ENCODE data around the gene HAPLN3. TPM values are rescaled to one million over a fixed set of nuclear protein-coding genes. Genes with fewer than 3 reads are reported as not detected.

Gene HAPLN3
- total RNA-seq, 4 donors from 2014 or later: 3.9 to 18.8 (median 8.9) TPM

DNA sequence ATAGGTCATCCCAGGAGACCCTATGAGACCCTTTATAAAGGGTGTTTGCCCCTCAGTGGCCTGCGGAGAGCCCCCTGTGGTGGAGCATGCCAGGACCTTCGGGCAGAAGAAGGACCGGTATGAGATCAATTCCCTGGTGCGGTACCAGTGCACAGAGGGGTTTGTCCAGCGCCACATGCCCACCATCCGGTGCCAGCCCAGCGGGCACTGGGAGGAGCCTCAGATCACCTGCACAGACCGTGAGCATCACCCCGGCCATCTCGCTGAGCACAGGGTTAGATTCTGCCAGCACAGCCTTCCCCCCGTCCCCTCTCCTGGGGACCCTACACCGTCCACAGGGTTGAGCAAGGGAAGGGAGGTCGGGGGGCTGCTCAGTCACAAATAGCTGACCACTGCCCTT, 21.6 kb downstream of the HAPLN3 start:
- TF ChIP-seq, protein P1, sequence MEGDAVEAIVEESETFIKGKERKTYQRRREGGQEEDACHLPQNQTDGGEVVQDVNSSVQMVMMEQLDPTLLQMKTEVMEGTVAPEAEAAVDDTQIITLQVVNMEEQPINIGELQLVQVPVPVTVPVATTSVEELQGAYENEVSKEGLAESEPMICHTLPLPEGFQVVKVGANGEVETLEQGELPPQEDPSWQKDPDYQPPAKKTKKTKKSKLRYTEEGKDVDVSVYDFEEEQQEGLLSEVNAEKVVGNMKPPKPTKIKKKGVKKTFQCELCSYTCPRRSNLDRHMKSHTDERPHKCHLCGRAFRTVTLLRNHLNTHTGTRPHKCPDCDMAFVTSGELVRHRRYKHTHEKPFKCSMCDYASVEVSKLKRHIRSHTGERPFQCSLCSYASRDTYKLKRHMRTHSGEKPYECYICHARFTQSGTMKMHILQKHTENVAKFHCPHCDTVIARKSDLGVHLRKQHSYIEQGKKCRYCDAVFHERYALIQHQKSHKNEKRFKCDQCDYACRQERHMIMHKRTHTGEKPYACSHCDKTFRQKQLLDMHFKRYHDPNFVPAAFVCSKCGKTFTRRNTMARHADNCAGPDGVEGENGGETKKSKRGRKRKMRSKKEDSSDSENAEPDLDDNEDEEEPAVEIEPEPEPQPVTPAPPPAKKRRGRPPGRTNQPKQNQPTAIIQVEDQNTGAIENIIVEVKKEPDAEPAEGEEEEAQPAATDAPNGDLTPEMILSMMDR (IDR thresholded peaks at IDR 0.05; ENCODE audit: low read depth): no peak

DNA sequence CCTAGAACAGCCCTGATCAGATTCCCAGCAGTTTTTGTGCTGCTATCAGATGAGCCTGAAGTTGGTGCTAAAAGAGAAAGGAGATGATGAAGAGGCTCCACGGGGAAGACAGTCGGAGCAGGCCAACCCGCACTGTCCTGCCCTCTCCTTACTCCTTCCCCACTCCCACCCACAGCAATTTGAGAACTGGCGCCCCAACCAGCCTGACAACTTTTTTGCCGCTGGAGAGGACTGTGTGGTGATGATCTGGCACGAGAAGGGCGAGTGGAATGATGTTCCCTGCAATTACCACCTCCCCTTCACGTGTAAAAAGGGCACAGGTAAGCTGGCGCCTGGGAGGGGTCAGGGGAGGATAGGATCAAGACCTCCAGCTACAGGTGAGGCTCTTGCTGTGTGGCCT, 22.6 kb downstream of the HAPLN3 start:
- TF ChIP-seq, protein P1 (IDR thresholded peaks at IDR 0.05; ENCODE audit: low read depth): no peak

DNA sequence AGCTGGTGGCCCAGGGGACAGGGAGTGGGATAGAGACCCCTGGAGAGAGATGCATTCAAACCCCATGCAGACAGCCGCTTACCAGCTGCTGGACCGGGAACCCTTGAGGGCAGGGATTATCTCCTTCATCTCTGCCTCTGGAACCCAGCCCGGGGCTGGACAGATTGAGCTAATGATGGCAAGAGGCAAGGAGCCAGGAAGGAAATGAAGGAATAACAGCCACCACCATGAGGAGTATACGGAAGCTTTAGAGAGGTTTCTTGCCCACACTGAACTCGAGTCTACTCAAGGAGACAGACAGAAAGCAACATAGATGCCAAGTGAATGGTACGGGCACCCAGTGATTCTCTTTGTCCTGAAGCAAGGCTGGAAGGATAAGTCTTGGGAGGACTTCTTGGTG, 23.2 kb downstream of the HAPLN3 start:
- TF ChIP-seq, protein P1 (IDR thresholded peaks at IDR 0.05; ENCODE audit: low read depth): no peak

DNA sequence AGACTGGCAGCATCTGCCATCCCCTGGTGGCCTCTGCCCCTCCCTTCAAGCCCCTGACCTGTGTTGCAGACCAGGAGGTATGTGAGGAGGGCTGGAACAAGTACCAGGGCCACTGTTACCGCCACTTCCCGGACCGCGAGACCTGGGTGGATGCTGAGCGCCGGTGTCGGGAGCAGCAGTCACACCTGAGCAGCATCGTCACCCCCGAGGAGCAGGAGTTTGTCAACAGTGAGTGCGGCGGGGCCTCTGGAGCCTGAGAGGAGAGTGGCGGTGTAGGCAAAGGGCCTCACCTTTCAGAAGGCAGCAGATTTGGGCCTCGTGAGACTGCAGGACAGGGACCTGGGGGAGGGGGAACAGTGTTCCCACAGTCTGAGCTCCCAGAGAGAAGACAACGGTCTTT, 24.0 kb downstream of the HAPLN3 start:
- TF ChIP-seq, protein P1 (IDR thresholded peaks at IDR 0.05; ENCODE audit: low read depth): no peak

DNA sequence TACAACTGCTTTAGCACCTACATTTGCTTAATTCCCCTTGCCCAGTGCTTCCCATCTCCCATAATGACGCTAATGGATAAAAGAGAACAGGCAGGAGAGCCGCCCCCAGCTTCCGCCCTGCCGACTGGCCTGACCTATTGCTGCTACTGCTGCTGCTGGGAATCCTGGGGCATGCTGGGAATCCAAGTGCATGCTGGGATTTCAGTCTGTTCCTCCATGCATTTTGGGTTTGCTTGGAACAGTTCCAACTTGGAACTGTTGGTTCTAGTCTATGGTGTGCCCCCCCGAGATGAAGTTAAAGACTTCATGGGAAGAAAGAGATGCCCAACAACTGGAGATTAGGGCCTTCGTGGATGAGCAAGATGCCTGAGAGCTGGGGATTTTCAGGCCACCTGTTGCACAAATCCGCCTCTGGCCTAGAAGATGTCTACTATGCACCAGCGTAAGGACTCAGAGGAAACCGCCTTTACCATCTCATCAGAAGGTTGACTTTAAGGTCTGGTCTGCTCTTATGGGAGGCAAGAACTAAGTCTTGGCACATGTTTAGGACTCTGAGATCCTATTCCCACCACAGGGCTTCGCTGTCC, 29.0 kb downstream of the HAPLN3 start:
- TF ChIP-seq, protein P1 (IDR thresholded peaks at IDR 0.05; ENCODE audit: low read depth): no peak

DNA sequence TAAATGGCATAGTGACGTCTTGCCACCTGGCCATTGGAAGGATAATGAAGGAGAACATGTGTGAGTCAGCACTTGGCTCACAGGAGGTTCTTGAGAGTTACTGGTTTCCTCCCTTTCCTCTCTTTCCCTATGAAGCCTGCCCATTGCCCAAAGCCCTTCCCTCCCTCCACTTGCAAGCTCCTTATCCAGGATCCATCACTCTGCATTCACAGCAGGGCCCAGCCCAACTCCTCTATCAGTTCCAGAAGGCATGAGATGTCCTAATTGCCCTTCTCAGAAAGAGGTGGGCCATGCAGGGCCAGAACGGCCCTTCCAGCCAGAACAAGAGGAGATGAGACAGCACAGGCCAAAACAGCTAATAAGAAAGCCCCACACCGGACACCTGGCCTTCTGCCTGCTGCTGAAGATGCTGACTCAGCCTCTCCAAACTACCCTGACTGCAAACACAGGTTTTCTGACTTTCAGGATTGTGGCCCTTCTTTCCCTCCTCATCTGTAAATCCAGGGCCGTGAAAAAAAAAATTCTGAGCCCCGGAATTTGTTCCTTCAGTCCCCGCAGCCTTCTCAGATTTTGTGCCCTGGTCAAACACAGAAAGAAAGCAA, 29.7 kb downstream of the HAPLN3 start:
- TF ChIP-seq, protein P1 (IDR thresholded peaks at IDR 0.05; ENCODE audit: low read depth): no peak

DNA sequence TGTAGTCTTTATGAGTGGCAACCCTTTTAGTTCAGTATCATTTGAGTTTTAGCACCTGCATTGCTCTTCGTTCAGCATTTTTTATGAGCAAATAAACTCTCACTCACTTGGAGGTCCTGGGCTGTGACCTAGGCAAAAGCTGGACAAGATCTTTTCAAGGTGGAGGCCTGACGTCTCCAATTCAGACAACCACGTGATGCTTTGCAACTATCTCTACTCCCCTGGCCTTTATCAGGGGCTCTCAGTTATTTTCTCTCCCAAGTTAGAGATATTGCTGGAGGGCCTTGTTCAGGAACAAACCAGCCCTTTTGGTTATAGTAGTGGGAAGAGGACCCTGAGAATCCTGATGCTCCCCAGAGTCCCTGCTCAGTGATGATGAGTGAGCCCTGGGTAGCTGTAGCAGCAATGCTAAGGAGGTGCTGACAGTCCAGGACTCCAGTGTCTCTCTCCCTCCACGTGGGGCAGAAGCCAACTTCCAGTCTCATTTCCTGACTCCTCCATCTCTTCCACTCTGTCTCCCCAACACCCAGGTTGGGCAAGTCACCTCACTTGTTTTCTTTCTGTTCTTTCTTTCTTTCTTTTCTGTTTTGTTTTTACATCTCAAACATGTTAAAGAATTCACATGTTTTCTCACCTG, 30.4 kb downstream of the HAPLN3 start:
- TF ChIP-seq, protein P1 (IDR thresholded peaks at IDR 0.05; ENCODE audit: low read depth): no peak

Data from subcutaneous adipose tissue (tissue), 4 donors.